Measurements from ENCODE around the gene ACVR1B. TPM values are rescaled to one million over a fixed set of nuclear protein-coding genes. Genes with fewer than 3 reads are reported as not detected.
A peak's percentile ranks its signal among the peaks of the same experiment; 100 is the strongest.

The ACVR1B gene
- total RNA-seq, 1 experiment from 2014 or later: 112 TPM

- Histone ChIP-seq H3K27me3 (replicated peaks; ENCODE audit: control insufficient read depth, insufficient read depth, low read length) (no peaks in the 10 kb centered on the region), H3K4me1 (no peaks in the 10 kb centered on the region), H3K36me3 (ENCODE audit: control insufficient read depth, insufficient read depth, low read length) (no peaks in the 10 kb centered on the region; the same call in 1 of the 2 replicates), H3K9me3 (no peaks in the 10 kb centered on the region), H3K4me3 (ENCODE audit: low read depth, low read length) (no peak overlapping the region)
- Mint-ChIP-seq H3K9me3 (ENCODE audit: unreplicated experiment) (no peaks in the 10 kb centered on the region), H3K27me3 (ENCODE audit: insufficient read depth, unreplicated experiment) (no peaks in the 10 kb centered on the region), H3K27ac (ENCODE audit: unreplicated experiment) (peak overlapping the region; percentile 6), H3K36me3 (ENCODE audit: insufficient read depth, unreplicated experiment) (peaks cover 59% of the 10 kb centered on the region), H3K4me3 (ENCODE audit: unreplicated experiment) (no peak overlapping the region), H3K4me1 (ENCODE audit: low read depth, unreplicated experiment) (no peaks in the 10 kb centered on the region)
- no peak for TF ChIP-seq CTCF (IDR thresholded peaks at IDR 0.05; ENCODE audit: insufficient read depth in 1 of 2, low read depth in 1 of 2, low read length in 1 of 2, severe bottlenecking in 1 of 2, unreplicated experiment in 1 of 2)
- ChIA-PET POLR2A (no interaction called here), CTCF (interaction anchor here (1.1 to 3.1 kb wide), 10 partner anchors 9 to 113 kb away, joined by 3 to 69 read pairs (median 6); partner anchors contain the start of gene ATG101)
- intact Hi-C loops (cut with micrococcal nuclease; ENCODE audit: unreplicated experiment): no loop called here
- no peak for DNase-seq
- BruUV-seq (replicated peaks): no TSS peak
Observed at GRCh38 chr12:52003016-52003550, 51.6 kb downstream of the ACVR1B start.

- no peaks in the 10 kb centered on the region for H3K9me3 ChIP-seq
- no peak overlapping the region for H3K4me3 Mint-ChIP-seq (ENCODE audit: unreplicated experiment)
- peaks cover 54% of the 10 kb centered on the region for H3K36me3 Mint-ChIP-seq (ENCODE audit: insufficient read depth, unreplicated experiment)
- intact Hi-C loops (cut with micrococcal nuclease; ENCODE audit: unreplicated experiment): no loop called here
- no peaks in the 10 kb centered on the region for H3K4me1 ChIP-seq
- H3K9me3 Mint-ChIP-seq (ENCODE audit: unreplicated experiment): no peaks in the 10 kb centered on the region
- peak overlapping the region; percentile 6 for H3K27ac Mint-ChIP-seq (ENCODE audit: unreplicated experiment)
- H3K27me3 ChIP-seq (replicated peaks; ENCODE audit: control insufficient read depth, insufficient read depth, low read length): no peaks in the 10 kb centered on the region
- no TSS peak for BruUV-seq (replicated peaks)
- no peak overlapping the region for H3K4me3 ChIP-seq (ENCODE audit: low read depth, low read length)
- DNase-seq: no peak
- H3K27me3 Mint-ChIP-seq (ENCODE audit: insufficient read depth, unreplicated experiment): no peaks in the 10 kb centered on the region
- ChIA-PET POLR2A (interaction anchor here (0.5 kb wide), 1 partner anchor 17 kb away, joined by 3 read pairs; no protein-coding TSS in a partner anchor), CTCF (interaction anchor here (0.9 to 3.1 kb wide), 14 partner anchors 10 to 113 kb away, joined by 3 to 69 read pairs (median 6); partner anchors contain the start of gene ATG101)
- no peaks in the 10 kb centered on the region for H3K4me1 Mint-ChIP-seq (ENCODE audit: low read depth, unreplicated experiment)
- TF ChIP-seq CTCF (IDR thresholded peaks at IDR 0.05; ENCODE audit: insufficient read depth in 1 of 2, low read depth in 1 of 2, low read length in 1 of 2, severe bottlenecking in 1 of 2, unreplicated experiment in 1 of 2): no peak
- no peaks in the 10 kb centered on the region; the same call in 1 of the 2 replicates for H3K36me3 ChIP-seq (ENCODE audit: control insufficient read depth, insufficient read depth, low read length)
Observed at GRCh38 chr12:52003591-52003990, 52.1 kb downstream of the ACVR1B start.

DNA sequence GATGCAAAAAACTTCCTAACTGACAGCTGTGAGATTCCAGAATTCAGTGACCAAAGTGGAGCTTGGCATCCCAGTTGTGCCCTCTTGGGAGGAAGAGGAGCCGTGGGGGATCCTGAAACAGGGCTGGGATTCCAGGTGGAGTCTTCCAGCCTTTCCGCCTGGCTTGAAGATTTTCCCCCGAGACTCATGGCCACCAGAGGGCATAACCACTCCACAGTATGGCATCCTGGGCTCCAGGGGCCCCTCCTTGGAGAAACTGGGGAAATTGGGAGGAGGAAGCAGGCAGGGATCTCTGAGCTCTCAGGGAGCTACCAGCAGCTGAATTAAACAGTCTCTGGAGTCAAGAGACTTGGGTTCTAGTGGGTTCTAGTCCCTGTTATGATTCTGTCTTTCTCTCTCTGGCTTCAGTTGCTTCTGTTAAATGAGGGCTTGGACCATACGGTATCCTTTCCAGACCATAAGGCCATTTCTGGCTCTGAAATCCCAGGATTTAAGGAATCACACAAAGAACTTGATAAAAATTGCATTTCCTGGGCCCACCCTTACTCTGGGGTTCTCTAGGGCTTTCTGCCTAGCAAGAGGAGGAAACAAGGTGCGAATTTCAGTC, 52.6 kb downstream of the ACVR1B start:
- Mint-ChIP-seq H3K36me3 (ENCODE audit: insufficient read depth, unreplicated experiment) (peaks cover 49% of the 10 kb centered on the region), H3K27ac (ENCODE audit: unreplicated experiment) (no peak overlapping the region), H3K27me3 (ENCODE audit: insufficient read depth, unreplicated experiment) (no peaks in the 10 kb centered on the region), H3K9me3 (ENCODE audit: unreplicated experiment) (no peaks in the 10 kb centered on the region), H3K4me3 (ENCODE audit: unreplicated experiment) (no peak overlapping the region), H3K4me1 (ENCODE audit: low read depth, unreplicated experiment) (no peaks in the 10 kb centered on the region)
- ChIA-PET POLR2A (interaction anchor here (0.5 to 0.6 kb wide), 2 partner anchors 16 to 47 kb away, joined by 3 to 4 read pairs; partner anchors contain the start of gene NR4A1), CTCF (interaction anchor here (0.6 to 3.1 kb wide), 16 partner anchors 11 to 143 kb away, joined by 3 to 69 read pairs (median 7); partner anchors contain the start of genes ATG101 and NR4A1)
- H3K9me3 ChIP-seq: no peaks in the 10 kb centered on the region
- TF ChIP-seq CTCF (IDR thresholded peaks at IDR 0.05; ENCODE audit: insufficient read depth in 1 of 2, low read depth in 1 of 2, low read length in 1 of 2, severe bottlenecking in 1 of 2, unreplicated experiment in 1 of 2): peak; percentile 86 to 87
- intact Hi-C loops (cut with micrococcal nuclease; ENCODE audit: unreplicated experiment): loop anchor here (1.0 kb wide), 1 partner anchor 16 kb away; no protein-coding TSS in a partner anchor
- no peaks in the 10 kb centered on the region for H3K36me3 ChIP-seq (ENCODE audit: control insufficient read depth, insufficient read depth, low read length)
- no peaks in the 10 kb centered on the region for H3K27me3 ChIP-seq (replicated peaks; ENCODE audit: control insufficient read depth, insufficient read depth, low read length)
- no peaks in the 10 kb centered on the region for H3K4me1 ChIP-seq
- BruUV-seq (replicated peaks): TSS peak; percentile 6
- peak; percentile 70 to 78 for DNase-seq
- no peak overlapping the region for H3K4me3 ChIP-seq (ENCODE audit: low read depth, low read length)

Data from Caco-2 (cell line).